HG03097 (cell line): ENCODE measurements around the gene NEUROG2.
"Not testable (repeated sequence)": the region's sequence is repeated elsewhere in the genome, so short reads cannot be mapped to it uniquely, and the experiment has no call there.

Source experiments
- ATAC-seq: cut with Tn5 transposase; IDR thresholded peaks from one replicate; pipeline ENCODE4 v1.9.1; 2021; ENCODE audit not compliant: unreplicated experiment, low FRiP score

Gene NEUROG2

GRCh38 chr4:112502871-112503270 lies 13.1 kb downstream of the NEUROG2 start:
- no peak for ATAC-seq

GRCh38 chr4:112492321-112492720 lies 23.7 kb downstream of the NEUROG2 start:
- ATAC-seq: no peak

- ATAC-seq: not testable (repeated sequence)
These were observed 25.2 kb downstream of the NEUROG2 start for GRCh38 chr4:112490808-112491207.

- ATAC-seq: no peak
These were observed 30.1 kb downstream of the NEUROG2 start for GRCh38 chr4:112485930-112486329.

GRCh38 chr4:112473985-112474384 lies 42.0 kb downstream of the NEUROG2 start:
- no peak for ATAC-seq

GRCh38 chr4:112472318-112472717 lies 43.7 kb downstream of the NEUROG2 start:
- no peak for ATAC-seq
